Activated CD8-positive, alpha-beta T cell treated with anti-CD3 and anti-CD28 coated beads for 36 hours (primary cell): Measurements from ENCODE around the gene LBP. TPM values are rescaled to one million over a fixed set of nuclear protein-coding genes. Genes with fewer than 3 reads are reported as not detected.
"Not testable (repeated sequence)": the region's sequence is repeated elsewhere in the genome, so short reads cannot be mapped to it uniquely, and the experiment has no call there.

Experiments
- ATAC-seq: fragments of 200-7000 bp; cut with Tn5 transposase; one replicate; pipeline ENCODE4 v1.10.0; 2021; ENCODE audit warnings: mild to moderate bottlenecking, moderate library complexity
- CTCF ChIA-PET: fragments of 350-600 bp; sonication (Branson Sonifier 250); formaldehyde crosslinking; loops from one replicate; lab custom pipeline; 2021; ENCODE audit warnings: antibody characterized with exemption; lab: Charles Lee
- POLR2A ChIA-PET: fragments of 350-600 bp; sonication (Branson Sonifier 250); formaldehyde crosslinking; loops from one replicate; lab custom pipeline; 2021; ENCODE audit warnings: antibody characterized with exemption; lab: Charles Lee
- DNase-seq: peaks from one replicate; pipeline ENCODE4 v3.0.0-alpha.2; 2020
- H3K27ac Mint-ChIP-seq: one replicate; pipeline ENCODE4 v1.8.0; 2021; ENCODE audit warnings: mild to moderate bottlenecking, mixed read lengths
- H3K27me3 Mint-ChIP-seq: one replicate; pipeline ENCODE4 v1.8.0; 2021; ENCODE audit warnings: mixed read lengths
- H3K36me3 Mint-ChIP-seq: one replicate; pipeline ENCODE4 v1.8.0; 2021; ENCODE audit warnings: low read depth, mixed read lengths
- H3K4me1 Mint-ChIP-seq: one replicate; pipeline ENCODE4 v1.8.0; 2021; ENCODE audit warnings: low read depth, mixed read lengths
- H3K4me3 Mint-ChIP-seq: one replicate; pipeline ENCODE4 v1.8.0; 2021; ENCODE audit warnings: mild to moderate bottlenecking, moderate library complexity, mixed read lengths
- H3K9me3 Mint-ChIP-seq: one replicate; pipeline ENCODE4 v1.8.0; 2021; ENCODE audit warnings: mixed read lengths
- CTCF ChIP-seq: fragments of 200-600 bp; IDR thresholded peaks from one replicate; pipeline ENCODE4 v1.8.0; 2022; ENCODE audit warnings: antibody characterized with exemption, mild to moderate bottlenecking
- intact Hi-C: fragments of 100-400 bp; cut with micrococcal nuclease; formaldehyde crosslinking; loops from one replicate; pipeline ENCODE4 v1.10.0; 2022
- total RNA-seq, 2 experiments: library from RNA; stranded (reverse); gene quantifications; one replicate each; pipeline ENCODE4 v1.2.3, GENCODE V29; 2021

LBP gene
- total RNA-seq, 2 experiments from 2014 or later: not detected

GRCh38 chr20:38373231-38373867 is 27.1 kb downstream of the LBP start:
- H3K4me1 Mint-ChIP-seq: no peaks in the 10 kb centered on the region
- POLR2A ChIA-PET: no interaction called here
- no peak for ATAC-seq
- CTCF ChIA-PET: no interaction called here
- H3K36me3 Mint-ChIP-seq: no peaks in the 10 kb centered on the region
- no peak for DNase-seq
- H3K9me3 Mint-ChIP-seq: no peaks in the 10 kb centered on the region
- intact Hi-C loops: no loop called here
- no peak overlapping the region for H3K27ac Mint-ChIP-seq
- no peaks in the 10 kb centered on the region for H3K27me3 Mint-ChIP-seq
- no peak overlapping the region for H3K4me3 Mint-ChIP-seq
- no peak for TF ChIP-seq CTCF

GRCh38 chr20:38373898-38374297 is 27.6 kb downstream of the LBP start:
- CTCF ChIA-PET: no interaction called here
- POLR2A ChIA-PET: no interaction called here
- H3K4me1 Mint-ChIP-seq: no peaks in the 10 kb centered on the region
- DNase-seq (no peak), ATAC-seq (no peak)
- H3K9me3 Mint-ChIP-seq: no peaks in the 10 kb centered on the region
- no peak for TF ChIP-seq CTCF
- no peak overlapping the region for H3K4me3 Mint-ChIP-seq
- H3K27ac Mint-ChIP-seq: no peak overlapping the region
- no peaks in the 10 kb centered on the region for H3K36me3 Mint-ChIP-seq
- intact Hi-C loops: no loop called here
- no peaks in the 10 kb centered on the region for H3K27me3 Mint-ChIP-seq

GRCh38 chr20:38377039-38377685 is 30.9 kb downstream of the LBP start:
- no peaks in the 10 kb centered on the region for H3K36me3 Mint-ChIP-seq
- no peak for DNase-seq
- ATAC-seq: no peak
- TF ChIP-seq CTCF: no peak
- intact Hi-C loops: no loop called here
- no peak overlapping the region for H3K27ac Mint-ChIP-seq
- H3K4me1 Mint-ChIP-seq: no peaks in the 10 kb centered on the region
- ChIA-PET CTCF (interaction anchor here (0.6 kb wide), 1 partner anchor 170 kb away, joined by 3 read pairs; no protein-coding TSS in a partner anchor), POLR2A (no interaction called here)
- H3K4me3 Mint-ChIP-seq: no peak overlapping the region
- H3K9me3 Mint-ChIP-seq: no peaks in the 10 kb centered on the region
- H3K27me3 Mint-ChIP-seq: peaks cover 4% of the 10 kb centered on the region

GRCh38 chr20:38377838-38378237 is 31.6 kb downstream of the LBP start:
- H3K36me3 Mint-ChIP-seq, H3K4me1 Mint-ChIP-seq, POLR2A ChIA-PET, H3K4me3 Mint-ChIP-seq, H3K9me3 Mint-ChIP-seq, H3K27me3 Mint-ChIP-seq, intact Hi-C loops, H3K27ac Mint-ChIP-seq, ATAC-seq, DNase-seq: not testable (repeated sequence)
- CTCF ChIA-PET: interaction anchor here (0.6 kb wide), 1 partner anchor 171 kb away, joined by 3 read pairs; no protein-coding TSS in a partner anchor

GRCh38 chr20:38383147-38383546 is 36.9 kb downstream of the LBP start:
- POLR2A ChIA-PET: interaction anchor here (0.9 kb wide), 1 partner anchor 35 kb away, joined by 4 read pairs; no protein-coding TSS in a partner anchor
- DNase-seq: no peak
- CTCF ChIA-PET: no interaction called here
- intact Hi-C loops: no loop called here
- Mint-ChIP-seq H3K4me1 (no peaks in the 10 kb centered on the region), H3K9me3 (no peaks in the 10 kb centered on the region), H3K27ac (no peak overlapping the region), H3K4me3 (no peak overlapping the region), H3K27me3 (peaks cover 11% of the 10 kb centered on the region), H3K36me3 (no peaks in the 10 kb centered on the region)
- ATAC-seq: no peak
- no peak for TF ChIP-seq CTCF
